Measurements from ENCODE around the gene AGAP1. TPM values are rescaled to one million over a fixed set of nuclear protein-coding genes. Genes with fewer than 3 reads are reported as not detected.

Gene AGAP1
- total RNA-seq, 4 donors from 2014 or later: 33.7 to 55.2 (median 37.5) TPM

DNA sequence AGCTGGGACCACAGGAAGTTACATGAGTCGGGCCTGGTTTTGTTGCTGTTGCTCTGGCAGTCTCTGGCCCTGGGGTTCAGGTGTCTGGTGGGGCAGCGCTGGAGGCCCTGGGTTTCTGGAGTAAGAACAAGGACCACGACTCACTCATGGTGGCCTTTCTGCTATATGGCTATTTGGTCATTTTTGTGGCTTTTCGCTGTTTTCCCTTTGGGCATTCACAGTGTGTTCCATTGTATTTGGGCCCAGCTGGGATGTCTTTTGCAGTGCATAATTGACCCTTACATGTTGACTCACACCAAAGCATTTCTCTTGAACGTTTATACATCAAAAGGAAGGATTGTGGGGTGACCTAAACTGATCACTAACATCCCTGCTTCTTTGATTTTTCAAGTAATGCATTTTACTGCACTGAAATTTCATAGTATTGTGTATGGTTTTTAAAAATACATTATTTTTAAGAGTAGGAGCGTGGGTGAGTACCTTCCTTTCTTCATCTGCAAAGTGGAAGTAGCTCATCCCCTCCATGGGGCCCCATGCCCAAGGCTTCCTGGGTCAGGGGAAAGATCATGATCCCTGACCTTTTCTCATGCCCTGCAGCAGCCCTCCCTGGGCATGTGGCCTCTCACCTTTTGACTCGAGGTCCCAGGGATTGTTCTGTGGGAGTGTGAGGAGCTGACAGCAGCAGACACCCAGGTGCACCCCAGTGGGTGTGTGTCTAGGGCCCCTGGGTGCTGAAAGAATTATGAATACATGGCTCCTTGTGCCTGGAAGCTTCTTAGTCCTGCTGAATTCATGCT is 225.5 kb downstream of the AGAP1 start:
- no peaks in the 10 kb centered on the region for H3K27me3 ChIP-seq
- peaks cover 0 to 51% (median 10%) of the 10 kb centered on the region in 3 donors for H3K4me1 ChIP-seq
- 80 to 81% methylated on average over 2 to 6 of the region's 7 CpGs for WGBS, 2 donors (ENCODE audit: low coverage in 1 of 2)
- no peak overlapping the region for H3K4me3 ChIP-seq
- H3K9me3 ChIP-seq: no peaks in the 10 kb centered on the region
- H3K36me3 ChIP-seq: peaks cover 0 to 18% of the 10 kb centered on the region in 2 donors
- no peak for ATAC-seq
- TF ChIP-seq EP300 (IDR thresholded peaks at IDR 0.05): no peak
- TF ChIP-seq, protein P1, sequence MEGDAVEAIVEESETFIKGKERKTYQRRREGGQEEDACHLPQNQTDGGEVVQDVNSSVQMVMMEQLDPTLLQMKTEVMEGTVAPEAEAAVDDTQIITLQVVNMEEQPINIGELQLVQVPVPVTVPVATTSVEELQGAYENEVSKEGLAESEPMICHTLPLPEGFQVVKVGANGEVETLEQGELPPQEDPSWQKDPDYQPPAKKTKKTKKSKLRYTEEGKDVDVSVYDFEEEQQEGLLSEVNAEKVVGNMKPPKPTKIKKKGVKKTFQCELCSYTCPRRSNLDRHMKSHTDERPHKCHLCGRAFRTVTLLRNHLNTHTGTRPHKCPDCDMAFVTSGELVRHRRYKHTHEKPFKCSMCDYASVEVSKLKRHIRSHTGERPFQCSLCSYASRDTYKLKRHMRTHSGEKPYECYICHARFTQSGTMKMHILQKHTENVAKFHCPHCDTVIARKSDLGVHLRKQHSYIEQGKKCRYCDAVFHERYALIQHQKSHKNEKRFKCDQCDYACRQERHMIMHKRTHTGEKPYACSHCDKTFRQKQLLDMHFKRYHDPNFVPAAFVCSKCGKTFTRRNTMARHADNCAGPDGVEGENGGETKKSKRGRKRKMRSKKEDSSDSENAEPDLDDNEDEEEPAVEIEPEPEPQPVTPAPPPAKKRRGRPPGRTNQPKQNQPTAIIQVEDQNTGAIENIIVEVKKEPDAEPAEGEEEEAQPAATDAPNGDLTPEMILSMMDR (IDR thresholded peaks at IDR 0.05): no peak
- TF ChIP-seq POLR2AphosphoS5 (IDR thresholded peaks at IDR 0.05): no peak
- no peak for TF ChIP-seq POLR2A (IDR thresholded peaks at IDR 0.05)
- no peak overlapping the region for H3K27ac ChIP-seq

DNA sequence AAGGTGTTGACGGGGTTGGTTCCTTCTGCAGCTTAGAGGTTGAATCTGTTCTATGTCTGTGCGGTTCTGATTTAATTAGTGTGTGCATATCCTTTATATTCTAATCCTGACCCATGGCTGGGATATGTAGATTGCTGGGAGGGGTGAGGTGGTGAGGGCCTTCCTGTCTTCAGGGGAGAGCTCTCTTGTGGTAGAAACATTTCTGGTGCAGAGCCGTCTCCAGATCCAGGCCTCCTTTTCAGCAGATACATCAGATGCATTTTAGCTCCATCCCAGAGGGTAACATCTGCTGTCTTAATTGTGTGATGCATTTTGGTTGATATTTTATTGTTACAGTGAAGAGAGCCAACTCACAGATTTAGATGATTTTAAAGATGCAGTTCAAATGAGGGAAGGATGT is 227.8 kb downstream of the AGAP1 start:
- no peak overlapping the region for H3K4me3 ChIP-seq
- no peak overlapping the region for H3K27ac ChIP-seq
- no peaks in the 10 kb centered on the region for H3K27me3 ChIP-seq
- no peak for ATAC-seq
- TF ChIP-seq POLR2AphosphoS5 (IDR thresholded peaks at IDR 0.05): no peak
- TF ChIP-seq EP300 (IDR thresholded peaks at IDR 0.05): no peak
- TF ChIP-seq, protein P1 (IDR thresholded peaks at IDR 0.05): no peak
- TF ChIP-seq POLR2A (IDR thresholded peaks at IDR 0.05): no peak
- WGBS, 2 donors (ENCODE audit: low coverage in 1 of 2): 85% methylated on average over 3 of the region's 3 CpGs; no CpG with 5 or more reads in 1 of the 2 donors
- peaks cover 0 to 18% of the 10 kb centered on the region in 2 donors for H3K36me3 ChIP-seq
- no peaks in the 10 kb centered on the region for H3K9me3 ChIP-seq
- H3K4me1 ChIP-seq: peaks cover 0 to 56% (median 17%) of the 10 kb centered on the region in 3 donors

DNA sequence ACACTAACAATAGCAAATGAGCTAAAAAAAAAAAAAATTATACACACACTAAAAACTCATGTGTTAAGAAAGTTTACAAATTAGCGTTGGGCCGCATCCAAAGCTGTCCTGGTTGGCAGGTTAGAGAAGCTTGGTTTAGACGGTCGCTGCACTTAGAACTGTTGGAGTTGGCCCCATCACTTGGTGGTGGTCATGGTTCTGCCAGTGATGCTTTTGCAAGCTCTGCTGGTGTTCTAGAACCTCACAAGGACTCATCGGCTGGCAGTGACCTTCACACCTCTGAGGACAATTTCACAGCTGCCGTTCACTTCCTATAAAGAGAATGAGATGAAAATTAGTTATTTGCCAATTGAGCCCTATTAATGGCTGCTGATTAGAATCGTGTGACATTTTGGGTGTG is 229.0 kb downstream of the AGAP1 start:
- TF ChIP-seq EP300 (IDR thresholded peaks at IDR 0.05) (no peak), POLR2AphosphoS5 (IDR thresholded peaks at IDR 0.05) (no peak), POLR2A (IDR thresholded peaks at IDR 0.05) (no peak)
- TF ChIP-seq, protein P1 (IDR thresholded peaks at IDR 0.05): no peak
- peaks cover 0 to 58% (median 20%) of the 10 kb centered on the region in 3 donors for H3K4me1 ChIP-seq
- H3K27me3 ChIP-seq: no peaks in the 10 kb centered on the region
- H3K27ac ChIP-seq: peak overlapping the region in 1 of 4 donors; percentile 82
- H3K36me3 ChIP-seq: peaks cover 0 to 18% of the 10 kb centered on the region in 2 donors
- 80 to 91% methylated on average over 7 of the region's 7 CpGs for WGBS, 2 donors (ENCODE audit: low coverage in 1 of 2)
- no peaks in the 10 kb centered on the region for H3K9me3 ChIP-seq
- ATAC-seq: no peak
- H3K4me3 ChIP-seq: no peak overlapping the region

DNA sequence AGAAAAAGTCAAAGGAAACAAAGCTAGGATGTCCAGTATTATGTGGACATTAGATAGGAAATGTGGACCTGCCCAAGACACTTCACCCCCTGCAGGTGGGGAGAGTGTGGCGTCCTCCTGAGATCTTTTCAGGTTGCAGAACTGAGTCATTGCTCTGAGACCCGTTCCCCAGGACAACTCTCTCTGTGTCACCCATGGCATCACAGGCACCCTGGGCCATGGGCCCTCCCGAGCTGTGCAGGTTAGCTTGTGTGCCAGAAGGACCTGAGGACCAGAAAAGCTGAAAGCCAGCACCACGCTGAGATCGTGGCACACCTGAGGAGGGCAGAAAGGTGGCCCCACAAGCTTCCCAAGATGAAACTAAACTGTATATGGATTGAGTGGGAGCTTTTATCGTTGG is 229.5 kb downstream of the AGAP1 start:
- Histone ChIP-seq H3K36me3 (peaks cover 0 to 18% of the 10 kb centered on the region in 2 donors), H3K9me3 (no peaks in the 10 kb centered on the region), H3K27ac (peak overlapping the region in 3 of 4 donors; percentile 71 to 82 (median 78)), H3K4me1 (peaks cover 0 to 58% (median 20%) of the 10 kb centered on the region in 3 donors), H3K4me3 (no peak overlapping the region), H3K27me3 (no peaks in the 10 kb centered on the region)
- ATAC-seq: no peak
- 92% methylated on average over 2 of the region's 6 CpGs for WGBS, 2 donors (ENCODE audit: low coverage in 1 of 2)
- TF ChIP-seq POLR2A (IDR thresholded peaks at IDR 0.05): no peak
- TF ChIP-seq POLR2AphosphoS5 (IDR thresholded peaks at IDR 0.05): no peak
- no peak for TF ChIP-seq EP300 (IDR thresholded peaks at IDR 0.05)
- TF ChIP-seq, protein P1 (IDR thresholded peaks at IDR 0.05): no peak
